SK-N-SH (cell line): Measurements from ENCODE around the gene WDR83.

Experiments used
- CHD2 ChIP-seq: fragments of 150-350 bp; IDR thresholded peaks from 2 replicates; pipeline ENCODE4 v1.6.1; 2018; ENCODE audit warnings: low read length; ENCODE audit not compliant: partially characterized antibody
- CTCF ChIP-seq: fragments of 200-600 bp; sonication (generic); IDR thresholded peaks from 2 replicates; pipeline ENCODE4 v1.6.1; 2017; ENCODE audit warnings: antibody characterized with exemption, mild to moderate bottlenecking, moderate library complexity
- ELF1 ChIP-seq: IDR thresholded peaks from 2 replicates; pipeline ENCODE4 v1.4.0; 2012
- EP300 ChIP-seq, 2 experiments: IDR thresholded peaks; 2 replicates each; pipeline versions ENCODE4 v1.4.0 to v1.6.1; 2012; ENCODE audit warnings: borderline replicate concordance in 1 of 2, low read depth in 1 of 2, low read length in 1 of 2
- JUND ChIP-seq: IDR thresholded peaks from 2 replicates; pipeline ENCODE4 v1.4.0; 2012
- RAD21 ChIP-seq: IDR thresholded peaks from 2 replicates; pipeline ENCODE4 v1.6.1; 2012; ENCODE audit warnings: mild to moderate bottlenecking, low read length
- SIN3A ChIP-seq: IDR thresholded peaks from 2 replicates; pipeline ENCODE4 v1.6.1; 2012; ENCODE audit warnings: low read depth, mild to moderate bottlenecking, low read length, moderate library complexity, borderline replicate concordance
- TCF12 ChIP-seq: IDR thresholded peaks from 2 replicates; pipeline ENCODE4 v1.4.0; 2012
- USF2 ChIP-seq: fragments of 150-350 bp; IDR thresholded peaks from 2 replicates; pipeline ENCODE4 v1.6.1; 2017; ENCODE audit warnings: antibody characterized with exemption, low read length, low read depth, borderline replicate concordance

- no peak for TF ChIP-seq USF2
- TF ChIP-seq CTCF: no peak
- TF ChIP-seq SIN3A: no peak
- TF ChIP-seq RAD21: no peak
- no peak for TF ChIP-seq CHD2
- no peak for TF ChIP-seq EP300 (IDR thresholded peaks at IDR 0.05; ENCODE audit: borderline replicate concordance in 1 of 2, low read depth in 1 of 2, low read length in 1 of 2)
- no peak for TF ChIP-seq JUND
- TF ChIP-seq TCF12: no peak
- no peak for TF ChIP-seq ELF1
Observed at GRCh38 chr19:12665671-12666264, 839 bp upstream of the WDR83 start.
